ENCODE measurements around the gene NOL9.

DNA sequence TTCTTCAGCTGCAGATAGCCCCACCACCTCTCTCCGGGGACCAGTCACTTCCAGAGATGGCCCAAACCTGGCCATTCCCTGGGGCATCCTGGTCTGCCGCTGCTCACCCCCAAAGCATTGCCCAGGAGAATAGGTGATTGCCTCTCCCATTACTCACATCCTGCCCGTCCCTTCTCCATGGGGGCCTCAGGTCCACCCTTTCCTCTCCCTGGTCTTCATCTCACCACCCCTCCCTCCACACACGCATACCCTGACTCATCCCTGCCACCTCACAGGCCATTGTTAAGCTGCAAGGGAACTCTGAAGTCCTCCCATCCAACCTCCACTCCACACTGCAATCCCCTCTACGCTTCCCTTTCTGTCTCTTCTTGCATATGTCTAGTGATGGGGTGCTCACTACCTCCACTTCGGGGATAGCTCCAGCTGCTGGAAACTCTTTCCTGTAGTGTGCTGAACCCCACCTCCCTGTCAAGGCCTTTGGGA, 62.8 kb downstream of the NOL9 start, which contains the start of gene PLEKHG5:
- TF ChIP-seq, protein P1, sequence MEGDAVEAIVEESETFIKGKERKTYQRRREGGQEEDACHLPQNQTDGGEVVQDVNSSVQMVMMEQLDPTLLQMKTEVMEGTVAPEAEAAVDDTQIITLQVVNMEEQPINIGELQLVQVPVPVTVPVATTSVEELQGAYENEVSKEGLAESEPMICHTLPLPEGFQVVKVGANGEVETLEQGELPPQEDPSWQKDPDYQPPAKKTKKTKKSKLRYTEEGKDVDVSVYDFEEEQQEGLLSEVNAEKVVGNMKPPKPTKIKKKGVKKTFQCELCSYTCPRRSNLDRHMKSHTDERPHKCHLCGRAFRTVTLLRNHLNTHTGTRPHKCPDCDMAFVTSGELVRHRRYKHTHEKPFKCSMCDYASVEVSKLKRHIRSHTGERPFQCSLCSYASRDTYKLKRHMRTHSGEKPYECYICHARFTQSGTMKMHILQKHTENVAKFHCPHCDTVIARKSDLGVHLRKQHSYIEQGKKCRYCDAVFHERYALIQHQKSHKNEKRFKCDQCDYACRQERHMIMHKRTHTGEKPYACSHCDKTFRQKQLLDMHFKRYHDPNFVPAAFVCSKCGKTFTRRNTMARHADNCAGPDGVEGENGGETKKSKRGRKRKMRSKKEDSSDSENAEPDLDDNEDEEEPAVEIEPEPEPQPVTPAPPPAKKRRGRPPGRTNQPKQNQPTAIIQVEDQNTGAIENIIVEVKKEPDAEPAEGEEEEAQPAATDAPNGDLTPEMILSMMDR (IDR thresholded peaks at IDR 0.05), result no peak
- no peak for TF ChIP-seq POLR2AphosphoS5 (IDR thresholded peaks at IDR 0.05)
- TF ChIP-seq EP300 (IDR thresholded peaks at IDR 0.05), result no peak
